Erythroblast (primary cell): ENCODE measurements around the gene ACTL10.

Experiments used
- GATA1 ChIP-seq: IDR thresholded peaks from 2 replicates; pipeline ENCODE4 v1.6.1; 2011; ENCODE audit warnings: low read depth, mild to moderate bottlenecking, control low read depth, low read length, moderate library complexity
- POLR2A ChIP-seq: IDR thresholded peaks from 2 replicates; pipeline ENCODE4 v1.6.1; 2011; ENCODE audit warnings: mild to moderate bottlenecking, low read length

DNA sequence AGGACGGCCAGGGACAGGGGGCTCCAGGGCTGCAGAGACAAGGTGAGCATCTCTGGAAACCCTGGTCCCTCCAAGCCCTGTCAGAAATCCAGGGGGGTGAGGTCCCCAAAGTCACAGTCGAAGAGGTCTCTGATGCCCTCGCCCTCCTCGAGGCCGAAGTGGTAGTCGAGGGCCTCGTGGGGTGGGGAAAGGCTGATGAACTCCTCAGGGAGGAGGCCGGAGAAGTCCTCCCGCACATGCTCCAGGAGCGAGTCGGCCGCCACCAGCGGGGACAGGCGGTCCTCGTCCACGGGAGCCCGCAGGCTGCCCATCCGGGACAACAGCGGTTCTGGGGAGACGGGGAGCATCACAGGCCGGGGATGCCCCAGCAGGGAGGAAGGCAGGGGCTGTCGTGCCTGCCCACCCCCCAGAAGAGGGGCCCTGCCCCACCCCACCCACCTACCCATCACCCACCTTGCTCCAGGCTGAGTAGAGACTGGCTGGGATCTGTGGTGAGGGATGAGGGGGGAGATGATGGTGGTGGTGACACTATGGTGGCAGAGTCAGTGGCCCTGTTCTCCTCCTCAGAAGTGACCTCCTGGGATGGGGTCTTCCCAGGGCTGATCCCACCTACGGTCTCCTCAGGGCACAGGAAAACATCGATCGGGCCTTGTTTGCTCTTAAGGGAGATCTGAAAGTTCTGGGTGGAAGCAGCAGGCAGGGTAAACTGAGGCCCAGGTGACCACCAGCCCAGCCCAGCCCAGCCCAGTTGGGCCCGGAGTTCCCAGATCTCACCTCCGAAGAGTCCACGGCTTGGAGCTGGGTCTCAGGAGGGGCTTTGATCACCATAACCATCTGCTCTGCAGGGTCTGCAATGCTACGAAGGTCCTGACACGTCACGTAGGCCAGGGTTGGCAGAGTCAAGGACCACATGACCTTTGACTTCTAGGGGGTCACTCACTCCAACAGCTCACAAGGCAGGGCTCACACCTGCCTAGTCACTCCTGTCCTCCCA, 10.2 kb downstream of the ACTL10 start:
- TF ChIP-seq POLR2A (no peak), GATA1 (no peak)
